NCI-H446 (cell line): ENCODE measurements around the gene CRYGA.
A peak's percentile ranks its signal among the peaks of the same experiment; 100 is the strongest.
"Not testable (repeated sequence)": the region's sequence is repeated elsewhere in the genome, so short reads cannot be mapped to it uniquely, and the experiment has no call there.

Experiments used
- DNase-seq, 2 experiments: peaks; one replicate each; lab custom pipeline; 2025; lab: John Stamatoyannopoulos, UW

The CRYGA gene

GRCh38 chr2:208164951-208165755 lies 1.8 kb upstream of the CRYGA start:
- no peak for DNase-seq

- DNase-seq, result no peak
These were observed 7.0 kb downstream of the CRYGA start for GRCh38 chr2:208156439-208156838.

GRCh38 chr2:208153156-208153555 lies 10.2 kb downstream of the CRYGA start:
- no peak for DNase-seq

GRCh38 chr2:208150956-208151355 lies 12.4 kb downstream of the CRYGA start:
- no peak for DNase-seq

- DNase-seq, result no peak
These were observed 13.3 kb downstream of the CRYGA start for GRCh38 chr2:208150094-208150493.

GRCh38 chr2:208148803-208149202 lies 14.6 kb downstream of the CRYGA start:
- no peak for DNase-seq

- DNase-seq, result no peak
These were observed 15.6 kb downstream of the CRYGA start for GRCh38 chr2:208147759-208148158.

- DNase-seq, result no peak
These were observed 16.4 kb downstream of the CRYGA start for GRCh38 chr2:208147008-208147407.

GRCh38 chr2:208146006-208146405 lies 17.4 kb downstream of the CRYGA start, which contains the start of gene CRYGB:
Gene CRYGB, minus strand, starts transcription at chr2:208146158. Its CDS starts 38 bp downstream, at chr2:208146120.
- no peak for DNase-seq

GRCh38 chr2:208142925-208143799 lies 20.2 kb downstream of the CRYGA start:
- DNase-seq, result no peak

- peak; percentile 12 to 27 for DNase-seq
These were observed 21.0 kb downstream of the CRYGA start for GRCh38 chr2:208142240-208142924.

- no peak for DNase-seq
These were observed 23.9 kb downstream of the CRYGA start for GRCh38 chr2:208139447-208139846.

- not testable (repeated sequence) for DNase-seq
These were observed 25.1 kb downstream of the CRYGA start for GRCh38 chr2:208138334-208138733.

- no peak for DNase-seq
These were observed 26.7 kb downstream of the CRYGA start for GRCh38 chr2:208136716-208137094.

- no peak for DNase-seq
These were observed 27.3 kb downstream of the CRYGA start for GRCh38 chr2:208135794-208136715.

- DNase-seq, result no peak
These were observed 28.3 kb downstream of the CRYGA start for GRCh38 chr2:208134928-208135586.

GRCh38 chr2:208130712-208131110 lies 32.7 kb downstream of the CRYGA start:
- no peak for DNase-seq

- DNase-seq, result no peak
These were observed 33.4 kb downstream of the CRYGA start, which contains the start of gene CRYGC for GRCh38 chr2:208129744-208130711. Gene CRYGC, minus strand, starts transcription at chr2:208129828. Its CDS starts 36 bp downstream, at chr2:208129792.

- no peak for DNase-seq
These were observed 35.3 kb downstream of the CRYGA start for GRCh38 chr2:208128136-208128535.
